Transverse colon (tissue), 4 donors: ENCODE data around the gene PDGFD. TPM values are rescaled to one million over a fixed set of nuclear protein-coding genes. Genes with fewer than 3 reads are reported as not detected.

ENCODE experiments used
- DNase-seq: peaks from one replicate; pipeline ENCODE4 v3.0.0-alpha.2; 2019
- H3K27ac ChIP-seq, 4 donors: fragments of 200-600 bp; sonication (generic); 2 replicates each; pipeline ENCODE4 v1.5.1; 2016 to 2018; ENCODE audit warnings: inconsistent platforms in 4 of 4
- H3K27me3 ChIP-seq: fragments of 200-600 bp; sonication (generic); 2 replicates; pipeline ENCODE4 v1.5.1; 2017; ENCODE audit warnings: inconsistent platforms
- H3K36me3 ChIP-seq, 4 donors: fragments of 200-600 bp; sonication (generic); 2 replicates each; pipeline ENCODE4 v1.5.1; 2017 to 2019; ENCODE audit warnings: inconsistent platforms in 4 of 4
- H3K4me1 ChIP-seq, 4 donors: fragments of 200-600 bp; sonication (generic); 2 replicates each; pipeline ENCODE4 v1.5.1; 2017 to 2020; ENCODE audit warnings: inconsistent platforms in 4 of 4
- H3K4me3 ChIP-seq, 4 donors: fragments of 200-600 bp; sonication (generic); 1 replicate in 1 of 4; 2 replicates in 3 of 4; pipeline versions ENCODE4 v1.5.1 to v1.6.1; 2017 to 2019; ENCODE audit warnings: inconsistent platforms in 4 of 4
- H3K9me3 ChIP-seq, 2 donors: fragments of 200-600 bp; sonication (generic); 2 replicates each; pipeline ENCODE4 v1.5.1; 2017 to 2019; ENCODE audit warnings: inconsistent platforms in 2 of 2
- CTCF ChIP-seq, 5 experiments: fragments of 200-600 bp in 3 of 5; fragments of 450-650 bp in 2 of 5; sonication (generic) in 3 of 5; IDR thresholded peaks; 1 replicate in 2 of 5; 2 replicates in 3 of 5; pipeline ENCODE4 v1.5.1; 2016 to 2017; ENCODE audit warnings: antibody characterized with exemption in 5 of 5, inconsistent platforms in 3 of 5, mild to moderate bottlenecking in 2 of 5, moderate library complexity in 1 of 5
- EP300 ChIP-seq: sonication (generic); formaldehyde crosslinking; IDR thresholded peaks from one replicate; pipeline ENCODE4 v1.6.1; 2017; ENCODE audit warnings: antibody characterized with exemption, low read depth
- POLR2A ChIP-seq: fragments of 450-650 bp; IDR thresholded peaks from one replicate; pipeline ENCODE4 v1.6.1; 2016; ENCODE audit warnings: antibody characterized with exemption, mild to moderate bottlenecking, moderate library complexity
- POLR2AphosphoS5 ChIP-seq, 3 donors: sonication (generic); formaldehyde crosslinking; IDR thresholded peaks; one replicate each; pipeline ENCODE4 v1.6.1; 2016; ENCODE audit warnings: antibody characterized with exemption in 3 of 3
- WGBS, 2 donors: methylation state at CpG; one replicate each; pipeline ENCODE4 v1.1.5; 2018; ENCODE audit warnings: low coverage in 1 of 2; 5-methylcytosine and 5-hydroxymethylcytosine counted together
- in situ Hi-C, 4 donors: fragments of 200-750 bp; cut with MboI; loops; one replicate each; pipeline versions ENCODE4 v1.15.0 to v1.15.1; 2017; ENCODE audit warnings: low sequenced_read_pairs in 3 of 4, low pct_ligation_motif_present in 1 of 4, low pct_unique_long_range_greater_than_20kb in 1 of 4
- intact Hi-C: fragments of 100-400 bp; cut with DNase I; formaldehyde crosslinking; loops from one replicate; pipeline ENCODE4 v1.15.1; 2023; ENCODE audit warnings: low total_unique reads
- total RNA-seq, 4 donors: library from RNA; depleted of rRNA; stranded (reverse); fragments of >200 nt; gene quantifications; one replicate each; pipeline ENCODE4 v1.1.0, GENCODE V29; 2016

PDGFD gene
- total RNA-seq, 4 donors from 2014 or later = 2.3 to 6.0 (median 3.8) TPM; not detected in 1

- no peaks in the 10 kb centered on the region for H3K9me3 ChIP-seq
- in situ Hi-C loops = loop anchor here in 1 of 4 donors (25.0 kb wide), 1 partner anchor 459 kb away; no protein-coding TSS in a partner anchor
- H3K4me1 ChIP-seq = no peaks in the 10 kb centered on the region
- TF ChIP-seq CTCF (IDR thresholded peaks at IDR 0.05) (no peak), EP300 (no peak), POLR2AphosphoS5 (IDR thresholded peaks at IDR 0.05) (no peak), POLR2A (no peak)
- H3K4me3 ChIP-seq = no peak overlapping the region
- no peaks in the 10 kb centered on the region for H3K27me3 ChIP-seq
- DNase-seq = no peak
- intact Hi-C loops = no loop called here
- no peaks in the 10 kb centered on the region for H3K36me3 ChIP-seq
- WGBS, 2 donors = 60 to 100% methylated on average over 1 to 3 of the region's 3 CpGs
- H3K27ac ChIP-seq = no peak overlapping the region
These were observed 17.5 kb downstream of the PDGFD start for GRCh38 chr11:104146421-104146820.

- Histone ChIP-seq H3K27me3 (no peaks in the 10 kb centered on the region), H3K27ac (no peak overlapping the region), H3K4me1 (no peaks in the 10 kb centered on the region), H3K9me3 (no peaks in the 10 kb centered on the region), H3K36me3 (no peaks in the 10 kb centered on the region), H3K4me3 (no peak overlapping the region)
- no peak for DNase-seq
- WGBS, 2 donors = 80 to 89% methylated on average over 3 of the region's 3 CpGs
- intact Hi-C loops = no loop called here
- in situ Hi-C loops = loop anchor here in 1 of 4 donors (25.0 kb wide), 1 partner anchor 458 kb away; no protein-coding TSS in a partner anchor
- TF ChIP-seq CTCF (IDR thresholded peaks at IDR 0.05) = no peak
- no peak for TF ChIP-seq EP300
- TF ChIP-seq POLR2AphosphoS5 (IDR thresholded peaks at IDR 0.05) = no peak
- no peak for TF ChIP-seq POLR2A
These were observed 18.9 kb downstream of the PDGFD start for GRCh38 chr11:104145062-104145461.

- no peaks in the 10 kb centered on the region for H3K36me3 ChIP-seq
- TF ChIP-seq POLR2A = no peak
- TF ChIP-seq POLR2AphosphoS5 (IDR thresholded peaks at IDR 0.05) = no peak
- TF ChIP-seq CTCF (IDR thresholded peaks at IDR 0.05) = no peak
- TF ChIP-seq EP300 = no peak
- in situ Hi-C loops (loop anchor here in 1 of 4 donors (25.0 kb wide), 1 partner anchor 455 kb away; no protein-coding TSS in a partner anchor), intact Hi-C loops (no loop called here)
- no peaks in the 10 kb centered on the region for H3K4me1 ChIP-seq
- no peaks in the 10 kb centered on the region for H3K9me3 ChIP-seq
- no peak for DNase-seq
- no peak overlapping the region for H3K4me3 ChIP-seq
- no peak overlapping the region for H3K27ac ChIP-seq
- no peaks in the 10 kb centered on the region for H3K27me3 ChIP-seq
- 73 to 86% methylated on average over 3 to 6 of the region's 6 CpGs for WGBS, 2 donors
These were observed 21.2 kb downstream of the PDGFD start for GRCh38 chr11:104142698-104143097.

- intact Hi-C loops (no loop called here), in situ Hi-C loops (loop anchor here in 1 of 4 donors (25.0 kb wide), 1 partner anchor 450 kb away; no protein-coding TSS in a partner anchor)
- no peaks in the 10 kb centered on the region for H3K4me1 ChIP-seq
- H3K27ac ChIP-seq = no peak overlapping the region
- H3K27me3 ChIP-seq = no peaks in the 10 kb centered on the region
- no peaks in the 10 kb centered on the region for H3K36me3 ChIP-seq
- no peak for DNase-seq
- H3K9me3 ChIP-seq = no peaks in the 10 kb centered on the region
- H3K4me3 ChIP-seq = no peak overlapping the region
- TF ChIP-seq CTCF (IDR thresholded peaks at IDR 0.05) (no peak), POLR2A (no peak), POLR2AphosphoS5 (IDR thresholded peaks at IDR 0.05) (no peak), EP300 (no peak)
These were observed 27.1 kb downstream of the PDGFD start for GRCh38 chr11:104136861-104137260.
